Keratinocyte (primary cell): ENCODE results near the gene SLX4. TPM values are rescaled to one million over a fixed set of nuclear protein-coding genes. Genes with fewer than 3 reads are reported as not detected.

ENCODE experiments used
- DNase-seq: peaks from one replicate; pipeline ENCODE4 v3.0.0-alpha.2; 2011; ENCODE audit warnings: low read depth, missing footprints, low spot score
- FAIRE-seq: peaks from 2 replicates; lab custom pipeline; 2011; peaks lifted over from hg19 to GRCh38; lab: Jason Lieb, UNC
- H2AFZ ChIP-seq: 2 replicates; pipeline ENCODE4 v1.6.0; 2012; ENCODE audit warnings: low read length, control low read depth, inconsistent platforms; ENCODE audit not compliant: control insufficient read depth
- H3K27ac ChIP-seq: 2 replicates; pipeline ENCODE4 v1.5.1; 2011; ENCODE audit warnings: low read length; ENCODE audit not compliant: control insufficient read depth, insufficient read depth
- H3K27me3 ChIP-seq: 3 replicates; pipeline ENCODE4 v1.6.0; 2011; ENCODE audit warnings: low read length; ENCODE audit not compliant: control insufficient read depth, insufficient read depth; ENCODE audit errors: extremely low read depth
- H3K36me3 ChIP-seq, 2 experiments: 2 replicates in 1 of 2; 3 replicates in 1 of 2; pipeline ENCODE4 v1.5.1; 2011; ENCODE audit warnings: low read length in 2 of 2, mild to moderate bottlenecking in 1 of 2; ENCODE audit not compliant: control insufficient read depth in 2 of 2, insufficient read depth in 2 of 2; ENCODE audit errors: extremely low read depth in 1 of 2
- H3K4me1 ChIP-seq: 3 replicates; pipeline ENCODE4 v1.5.1; 2011; ENCODE audit warnings: low read length; ENCODE audit not compliant: control insufficient read depth, insufficient read depth; ENCODE audit errors: extremely low read depth
- H3K4me2 ChIP-seq: 3 replicates; pipeline ENCODE4 v1.6.0; 2011; ENCODE audit warnings: low read depth, low read length; ENCODE audit not compliant: control insufficient read depth, insufficient read depth; ENCODE audit errors: extremely low read depth
- H3K4me3 ChIP-seq, 3 experiments: fragments of 200-600 bp in 1 of 3; sonication (generic) in 1 of 3; 2 replicates in 2 of 3; 3 replicates in 1 of 3; pipeline ENCODE4 v1.5.1; 2011 to 2016; ENCODE audit warnings: low read length in 3 of 3, mild to moderate bottlenecking in 3 of 3, control low read depth in 2 of 3, inconsistent platforms in 1 of 3, low read depth in 1 of 3, mixed read lengths in 1 of 3, mixed run types in 1 of 3, moderate library complexity in 1 of 3; ENCODE audit not compliant: control insufficient read depth in 2 of 3, insufficient read depth in 2 of 3; ENCODE audit errors: extremely low read depth in 1 of 3
- H3K79me2 ChIP-seq: 2 replicates; pipeline ENCODE4 v1.6.0; 2012; ENCODE audit warnings: low read length; ENCODE audit not compliant: control insufficient read depth, insufficient read depth
- H3K9ac ChIP-seq: 3 replicates; pipeline ENCODE4 v1.6.0; 2011; ENCODE audit warnings: low read length; ENCODE audit not compliant: control insufficient read depth, insufficient read depth; ENCODE audit errors: extremely low read depth
- H3K9me1 ChIP-seq: 3 replicates; pipeline ENCODE4 v1.6.0; 2011; ENCODE audit warnings: low read length; ENCODE audit not compliant: control insufficient read depth, insufficient read depth; ENCODE audit errors: extremely low read depth
- H3K9me3 ChIP-seq: 2 replicates; pipeline ENCODE4 v1.5.1; 2012; ENCODE audit warnings: low read depth, low read length; ENCODE audit not compliant: control insufficient read depth
- H4K20me1 ChIP-seq: 3 replicates; pipeline ENCODE4 v1.6.0; 2011; ENCODE audit warnings: low read length; ENCODE audit not compliant: control insufficient read depth, insufficient read depth; ENCODE audit errors: extremely low read depth
- CTCF ChIP-seq, 3 experiments: IDR thresholded peaks in 1 of 3; conservative IDR thresholded peaks in 1 of 3; optimal IDR thresholded peaks in 1 of 3; 2 replicates in 2 of 3; 3 replicates in 1 of 3; pipeline versions ENCODE3 to v1.5.1; 2011; ENCODE audit warnings: low read length in 3 of 3, mild to moderate bottlenecking in 3 of 3, moderate library complexity in 2 of 3, control low read depth in 1 of 3, inconsistent platforms in 1 of 3; ENCODE audit not compliant: insufficient read depth in 2 of 3; ENCODE audit errors: extremely low read depth in 1 of 3
- EZH2 ChIP-seq: IDR thresholded peaks from one replicate; pipeline ENCODE4 v1.6.1; 2012; ENCODE audit warnings: inconsistent platforms, mild to moderate bottlenecking, low read length, moderate library complexity
- dilution Hi-C: fragments of 300-500 bp; cut with MboI; formaldehyde crosslinking; loops from one replicate; pipeline ENCODE4 v1.7.0; 2020; ENCODE audit warnings: low sequenced_read_pairs; ENCODE audit not compliant: extremely low pct_ligation_motif_present
- polyA plus RNA-seq, 5 experiments: library from polyadenylated mRNA; depleted of rRNA in 3 of 5; stranded (reverse) in 3 of 5; stranded (forward) in 1 of 5; unstranded in 1 of 5; fragments of >200 nt; gene quantifications; 1 replicate in 1 of 5; 2 replicates in 3 of 5; 3 replicates in 1 of 5; pipeline versions ENCODE4 v1.2.1 to v1.2.3, GENCODE V29; 2011 to 2012; ENCODE audit warnings: missing spikeins in 2 of 5, low read depth in 1 of 5, low replicate concordance in 1 of 5

The SLX4 gene
- polyA plus RNA-seq, 1 donor (not counting 4 experiments of a cell fraction or from before 2014, with no cell fraction given): 2.0 TPM

- Histone ChIP-seq H3K9me1 (no peaks in the 10 kb centered on the region), H3K9me3 (peaks cover 4% of the 10 kb centered on the region), H3K79me2 (no peaks in the 10 kb centered on the region), H3K27me3 (no peaks in the 10 kb centered on the region), H3K4me3 (no peak overlapping the region), H2AFZ (no peak overlapping the region), H3K36me3 (no peaks in the 10 kb centered on the region), H3K4me1 (no peaks in the 10 kb centered on the region), H3K4me2 (no peak overlapping the region), H3K27ac (no peak overlapping the region), H3K9ac (no peak overlapping the region), H4K20me1 (no peaks in the 10 kb centered on the region)
- TF ChIP-seq CTCF (optimal IDR thresholded peaks at IDR 0.05 in 1 of 3, IDR thresholded peaks at IDR 0.05 in 1 of 3, conservative IDR thresholded peaks at IDR 0.05 in 1 of 3; ENCODE audit: extremely low read depth in 1 of 3, insufficient read depth in 2 of 3, low read length in 3 of 3) (no peak), EZH2 (no peak)
- dilution Hi-C loops: no loop called here
- DNase-seq: no peak
- no peak for FAIRE-seq
These were observed 41.6 kb downstream of the SLX4 start for GRCh38 chr16:3569851-3570250.

GRCh38 chr16:3566990-3567389 is 44.4 kb downstream of the SLX4 start:
- Histone ChIP-seq H3K79me2 (no peaks in the 10 kb centered on the region), H3K27ac (no peak overlapping the region), H3K9me1 (no peaks in the 10 kb centered on the region), H3K9ac (no peak overlapping the region), H3K36me3 (no peaks in the 10 kb centered on the region), H3K4me1 (no peaks in the 10 kb centered on the region), H4K20me1 (no peaks in the 10 kb centered on the region), H2AFZ (no peak overlapping the region), H3K4me3 (no peak overlapping the region), H3K4me2 (no peak overlapping the region), H3K27me3 (no peaks in the 10 kb centered on the region), H3K9me3 (peaks cover 4% of the 10 kb centered on the region)
- FAIRE-seq (no peak), DNase-seq (no peak)
- dilution Hi-C loops: no loop called here
- TF ChIP-seq EZH2: no peak
- no peak for TF ChIP-seq CTCF (optimal IDR thresholded peaks at IDR 0.05 in 1 of 3, IDR thresholded peaks at IDR 0.05 in 1 of 3, conservative IDR thresholded peaks at IDR 0.05 in 1 of 3; ENCODE audit: extremely low read depth in 1 of 3, insufficient read depth in 2 of 3, low read length in 3 of 3)
